PC-9 (cell line): ENCODE data around the gene RAB40B. TPM values are rescaled to one million over a fixed set of nuclear protein-coding genes. Genes with fewer than 3 reads are reported as not detected.
A peak's percentile ranks its signal among the peaks of the same experiment; 100 is the strongest.
"Not testable (repeated sequence)": the region's sequence is repeated elsewhere in the genome, so short reads cannot be mapped to it uniquely, and the experiment has no call there.

Experiments used
- BruUV-seq: library from RNA; stranded (reverse); fragments of 400-500 nt; replicated peaks from 2 replicates; lab custom pipeline; 2021; lab: Mats Ljungman, UMichigan
- CTCF ChIA-PET: fragments of 300-600 bp; sonication (Branson Sonifier 250); formaldehyde crosslinking; loops from one replicate; lab custom pipeline; 2022; ENCODE audit warnings: antibody characterized with exemption; lab: Charles Lee
- POLR2A ChIA-PET: fragments of 300-600 bp; sonication (Branson Sonifier 250); formaldehyde crosslinking; loops from one replicate; lab custom pipeline; 2022; ENCODE audit warnings: antibody characterized with exemption; ENCODE audit not compliant: unreplicated experiment; lab: Charles Lee
- DNase-seq, 2 experiments: peaks; one replicate each; pipeline versions ENCODE4 v3.0.0 to v3.0.0-alpha.2; 2015 to 2022; ENCODE audit warnings: mixed read lengths in 1 of 2
- H2AFZ ChIP-seq: fragments of 200-600 bp; sonication (generic); 2 replicates; pipeline ENCODE4 v1.8.1; 2017; ENCODE audit warnings: antibody characterized with exemption
- H3F3A ChIP-seq: fragments of 200-600 bp; sonication (generic); 2 replicates; pipeline ENCODE4 v1.8.1; 2017; ENCODE audit warnings: antibody characterized with exemption, mild to moderate bottlenecking, low read depth; ENCODE audit not compliant: insufficient read depth
- H3K27ac ChIP-seq: fragments of 200-600 bp; sonication (generic); 2 replicates; pipeline ENCODE4 v1.6.1; 2016; ENCODE audit warnings: mixed run types
- H3K27me3 ChIP-seq: fragments of 200-600 bp; sonication (generic); 2 replicates; pipeline ENCODE4 v1.6.1; 2016; ENCODE audit warnings: low read depth, mixed run types; ENCODE audit not compliant: insufficient read depth
- H3K36me3 ChIP-seq: fragments of 200-600 bp; sonication (generic); 2 replicates; pipeline ENCODE4 v1.6.1; 2016; ENCODE audit warnings: low read depth, mixed run types
- H3K4me1 ChIP-seq: fragments of 200-600 bp; sonication (generic); replicated peaks from 2 replicates; pipeline ENCODE4 v1.6.1; 2016; ENCODE audit warnings: mixed run types; ENCODE audit not compliant: insufficient read depth
- H3K4me2 ChIP-seq: fragments of 200-600 bp; sonication (generic); 2 replicates; pipeline ENCODE4 v1.6.1; 2017; ENCODE audit warnings: mixed run types
- H3K4me3 ChIP-seq: fragments of 200-600 bp; sonication (generic); 2 replicates; pipeline ENCODE4 v1.6.1; 2016; ENCODE audit warnings: mixed run types
- H3K79me2 ChIP-seq: fragments of 200-600 bp; sonication (generic); 2 replicates; pipeline ENCODE4 v1.6.1; 2017; ENCODE audit warnings: low read depth, mixed run types
- H3K9me2 ChIP-seq: fragments of 200-600 bp; sonication (generic); 2 replicates; pipeline ENCODE4 v1.8.1; 2017; ENCODE audit warnings: mild to moderate bottlenecking; ENCODE audit not compliant: insufficient read depth
- H3K9me3 ChIP-seq: fragments of 200-600 bp; sonication (generic); 2 replicates; pipeline ENCODE4 v1.8.1; 2016; ENCODE audit warnings: low read depth; ENCODE audit not compliant: insufficient read depth
- H4K20me1 ChIP-seq: fragments of 200-600 bp; sonication (generic); 2 replicates; pipeline ENCODE4 v1.8.1; 2017; ENCODE audit not compliant: insufficient read depth
- EZH2 ChIP-seq: fragments of 200-600 bp; sonication (generic); IDR thresholded peaks from 2 replicates; pipeline ENCODE4 v1.8.0; 2017; ENCODE audit warnings: antibody characterized with exemption, low read depth
- intact Hi-C: fragments of 100-400 bp; cut with micrococcal nuclease; formaldehyde crosslinking; loops from one replicate; pipeline ENCODE4 v1.10.0; 2022; ENCODE audit not compliant: unreplicated experiment
- total RNA-seq: library from RNA; stranded (reverse); gene quantifications from 2 replicates; pipeline ENCODE4 v1.2.3, GENCODE V29; 2021
- TF ChIP-seq, protein P1 (sequence below): fragments of 200-600 bp; sonication (generic); conservative IDR thresholded peaks from 2 replicates; pipeline ENCODE4 v1.6.1; 2017; ENCODE audit warnings: mixed run types, antibody characterized with exemption, mild to moderate bottlenecking, moderate library complexity

The RAB40B gene
- total RNA-seq, 1 experiment from 2014 or later: 7.9 TPM

GRCh38 chr17:82656266-82656665 is 42.2 kb downstream of the RAB40B start:
- H3K9me2 ChIP-seq: no peaks in the 10 kb centered on the region
- no TSS peak for BruUV-seq
- peaks cover 9% of the 10 kb centered on the region; the same call in 1 of the 2 replicates for H3F3A ChIP-seq
- TF ChIP-seq, protein P1, sequence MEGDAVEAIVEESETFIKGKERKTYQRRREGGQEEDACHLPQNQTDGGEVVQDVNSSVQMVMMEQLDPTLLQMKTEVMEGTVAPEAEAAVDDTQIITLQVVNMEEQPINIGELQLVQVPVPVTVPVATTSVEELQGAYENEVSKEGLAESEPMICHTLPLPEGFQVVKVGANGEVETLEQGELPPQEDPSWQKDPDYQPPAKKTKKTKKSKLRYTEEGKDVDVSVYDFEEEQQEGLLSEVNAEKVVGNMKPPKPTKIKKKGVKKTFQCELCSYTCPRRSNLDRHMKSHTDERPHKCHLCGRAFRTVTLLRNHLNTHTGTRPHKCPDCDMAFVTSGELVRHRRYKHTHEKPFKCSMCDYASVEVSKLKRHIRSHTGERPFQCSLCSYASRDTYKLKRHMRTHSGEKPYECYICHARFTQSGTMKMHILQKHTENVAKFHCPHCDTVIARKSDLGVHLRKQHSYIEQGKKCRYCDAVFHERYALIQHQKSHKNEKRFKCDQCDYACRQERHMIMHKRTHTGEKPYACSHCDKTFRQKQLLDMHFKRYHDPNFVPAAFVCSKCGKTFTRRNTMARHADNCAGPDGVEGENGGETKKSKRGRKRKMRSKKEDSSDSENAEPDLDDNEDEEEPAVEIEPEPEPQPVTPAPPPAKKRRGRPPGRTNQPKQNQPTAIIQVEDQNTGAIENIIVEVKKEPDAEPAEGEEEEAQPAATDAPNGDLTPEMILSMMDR: no peak
- no peak for TF ChIP-seq EZH2
- no peak overlapping the region for H3K27ac ChIP-seq
- ChIA-PET POLR2A (no interaction called here), CTCF (interaction anchor here (0.7 kb wide), 1 partner anchor 75 kb away, joined by 4 read pairs; no protein-coding TSS in a partner anchor)
- no peak overlapping the region for H2AFZ ChIP-seq
- no peaks in the 10 kb centered on the region for H3K27me3 ChIP-seq
- H3K4me3 ChIP-seq: no peak overlapping the region
- intact Hi-C loops: no loop called here
- H3K4me2 ChIP-seq: no peak overlapping the region
- H3K4me1 ChIP-seq: peaks cover 14% of the 10 kb centered on the region
- DNase-seq: no peak
- no peaks in the 10 kb centered on the region for H3K36me3 ChIP-seq
- no peaks in the 10 kb centered on the region for H3K9me3 ChIP-seq
- no peaks in the 10 kb centered on the region for H4K20me1 ChIP-seq
- no peaks in the 10 kb centered on the region for H3K79me2 ChIP-seq

- Histone ChIP-seq H3K9me2 (no peaks in the 10 kb centered on the region), H3K27me3 (no peaks in the 10 kb centered on the region), H3K4me1 (peaks cover 14% of the 10 kb centered on the region), H3K36me3 (no peaks in the 10 kb centered on the region), H3K79me2 (no peaks in the 10 kb centered on the region), H2AFZ (no peak overlapping the region), H3K9me3 (no peaks in the 10 kb centered on the region), H3K27ac (no peak overlapping the region), H3F3A (peaks cover 9% of the 10 kb centered on the region; the same call in 1 of the 2 replicates), H4K20me1 (no peaks in the 10 kb centered on the region), H3K4me2 (peak overlapping the region; percentile 47), H3K4me3 (no peak overlapping the region)
- TF ChIP-seq, protein P1: no peak
- no peak for TF ChIP-seq EZH2
- ChIA-PET CTCF (interaction anchor here (0.7 kb wide), 1 partner anchor 74 kb away, joined by 4 read pairs; no protein-coding TSS in a partner anchor), POLR2A (interaction anchor here (0.5 kb wide), 1 partner anchor 61 kb away, joined by 31 read pairs; the partner anchor contains the start of gene FN3KRP)
- DNase-seq: no peak
- intact Hi-C loops: no loop called here
- TSS peak; percentile 59 for BruUV-seq
Observed at GRCh38 chr17:82655523-82655922, 43.0 kb downstream of the RAB40B start.

- peak; percentile 52 to 70 for DNase-seq
- H3K79me2 ChIP-seq: no peaks in the 10 kb centered on the region
- TF ChIP-seq, protein P1: no peak
- no peak for TF ChIP-seq EZH2
- BruUV-seq: no TSS peak
- H3K36me3 ChIP-seq: no peaks in the 10 kb centered on the region
- H2AFZ ChIP-seq: peak overlapping the region; percentile 67
- H3F3A ChIP-seq: peaks cover 9% of the 10 kb centered on the region; the same call in 1 of the 2 replicates
- peak overlapping the region; percentile 52 for H3K27ac ChIP-seq
- peak overlapping the region; percentile 47 for H3K4me2 ChIP-seq
- H3K9me3 ChIP-seq: no peaks in the 10 kb centered on the region
- H3K9me2 ChIP-seq: no peaks in the 10 kb centered on the region
- H3K27me3 ChIP-seq: no peaks in the 10 kb centered on the region
- intact Hi-C loops: no loop called here
- ChIA-PET CTCF (no interaction called here), POLR2A (interaction anchor here (0.5 to 0.6 kb wide), 2 partner anchors 62 to 1975 kb away, joined by 3 to 31 read pairs; partner anchors contain the start of gene FN3KRP)
- peaks cover 14% of the 10 kb centered on the region for H3K4me1 ChIP-seq
- no peaks in the 10 kb centered on the region for H4K20me1 ChIP-seq
- H3K4me3 ChIP-seq: no peak overlapping the region; the same call in 1 of the 2 replicates
Observed at GRCh38 chr17:82655038-82655479, 43.4 kb downstream of the RAB40B start.

DNA sequence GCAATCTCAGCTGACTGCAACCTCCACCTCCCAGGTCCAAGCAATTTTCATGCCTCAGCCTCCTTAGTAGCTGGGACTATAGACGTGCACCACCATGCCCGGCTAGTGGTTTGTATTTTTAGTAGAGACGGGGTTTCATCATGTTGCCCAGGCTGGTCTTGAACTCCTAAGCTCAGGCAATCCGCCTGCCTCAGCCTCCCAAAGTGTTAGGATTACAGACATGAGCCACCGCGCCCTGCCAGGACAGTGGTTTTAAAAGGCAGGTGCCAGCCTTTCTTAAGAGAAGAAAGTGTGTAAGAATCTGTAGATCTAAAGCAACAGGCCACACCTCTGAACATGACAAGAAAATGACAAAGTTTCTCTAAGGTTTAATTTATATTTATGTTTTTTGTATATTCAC is 43.9 kb downstream of the RAB40B start:
- Histone ChIP-seq H2AFZ (peak overlapping the region; percentile 67; the same call in 1 of the 2 replicates), H3K4me1 (peaks cover 14% of the 10 kb centered on the region), H3K27ac (peak overlapping the region; percentile 52), H3K4me2 (peak overlapping the region; percentile 47)
- H3K27me3 ChIP-seq, intact Hi-C loops, H3K4me3 ChIP-seq, H4K20me1 ChIP-seq, H3F3A ChIP-seq, H3K9me2 ChIP-seq, H3K9me3 ChIP-seq, CTCF ChIA-PET, BruUV-seq, H3K36me3 ChIP-seq, H3K79me2 ChIP-seq, DNase-seq: not testable (repeated sequence)
- POLR2A ChIA-PET: interaction anchor here (0.6 kb wide), 1 partner anchor 1975 kb away, joined by 3 read pairs; no protein-coding TSS in a partner anchor
